SK-N-SH (cell line): ENCODE measurements around the gene C1GALT1C1L. TPM values are rescaled to one million over a fixed set of nuclear protein-coding genes. Genes with fewer than 3 reads are reported as not detected.
A peak's percentile ranks its signal among the peaks of the same experiment; 100 is the strongest.

Experiments used
- CTCF ChIA-PET: fragments of 300-600, 350-600 bp; formaldehyde crosslinking; extraction: SDS; loops from one replicate; lab custom pipeline; 2021; lab: Yijun Ruan, JAX
- POLR2A ChIA-PET: fragments of 350-600 bp; sonication (Branson Sonifier 250); formaldehyde crosslinking; extraction: SDS; loops from one replicate; lab custom pipeline; 2020; ENCODE audit warnings: antibody characterized with exemption, inconsistent platforms; lab: Yijun Ruan, JAX
- DNase-seq: peaks from one replicate; pipeline ENCODE4 v3.0.0; 2012
- H2AFZ ChIP-seq: fragments of 200-600 bp; sonication (generic); 2 replicates; pipeline ENCODE4 v1.8.1; 2016; ENCODE audit warnings: antibody characterized with exemption, mild to moderate bottlenecking, low read depth
- H3F3A ChIP-seq: fragments of 200-600 bp; sonication (generic); replicated peaks from 2 replicates; pipeline ENCODE3; 2016; ENCODE audit warnings: antibody characterized with exemption, mild to moderate bottlenecking; ENCODE audit not compliant: insufficient read depth
- H3K27ac ChIP-seq, 2 experiments: fragments of 200-500 bp in 1 of 2; fragments of 200-600 bp in 1 of 2; sonication (Bioruptor generic) in 1 of 2; sonication (generic), shearing (Covaris generic) in 1 of 2; 2 replicates each; pipeline versions ENCODE4 v1.5.1 to v1.6.1; 2014 to 2016; ENCODE audit warnings: low read depth in 2 of 2, inconsistent platforms in 1 of 2, low read length in 1 of 2, mild to moderate bottlenecking in 1 of 2, mixed read lengths in 1 of 2
- H3K27me3 ChIP-seq: fragments of 200-600 bp; sonication (generic), shearing (Covaris generic); 2 replicates; pipeline ENCODE4 v1.6.1; 2016; ENCODE audit warnings: mixed run types; ENCODE audit not compliant: insufficient read depth
- H3K36me3 ChIP-seq, 2 experiments: fragments of 200-500 bp in 1 of 2; fragments of 200-600 bp in 1 of 2; sonication (Bioruptor generic) in 1 of 2; sonication (generic) in 1 of 2; replicated peaks in 1 of 2; 2 replicates each; pipeline versions ENCODE3 to v1.5.1; 2014 to 2016; ENCODE audit warnings: low read length in 1 of 2, mild to moderate bottlenecking in 1 of 2; ENCODE audit not compliant: insufficient read depth in 2 of 2, control insufficient read depth in 1 of 2
- H3K4me1 ChIP-seq, 2 experiments: fragments of 200-500 bp in 1 of 2; fragments of 200-600 bp in 1 of 2; sonication (Bioruptor generic) in 1 of 2; sonication (generic), shearing (Covaris generic) in 1 of 2; 2 replicates each; pipeline versions ENCODE4 v1.5.1 to v1.6.1; 2014 to 2016; ENCODE audit warnings: low read depth in 1 of 2, low read length in 1 of 2, mixed run types in 1 of 2; ENCODE audit not compliant: insufficient read depth in 2 of 2, control insufficient read depth in 1 of 2
- H3K4me2 ChIP-seq: fragments of 200-600 bp; sonication (generic), shearing (Covaris generic); 2 replicates; pipeline ENCODE4 v1.6.1; 2017; ENCODE audit warnings: mixed run types
- H3K4me3 ChIP-seq, 2 experiments: fragments of 200-500 bp in 1 of 2; fragments of 200-600 bp in 1 of 2; sonication (Bioruptor generic) in 1 of 2; sonication (generic), shearing (Covaris generic) in 1 of 2; 2 replicates each; pipeline versions ENCODE4 v1.5.1 to v1.8.1; 2014 to 2016; ENCODE audit warnings: low read depth in 2 of 2, inconsistent platforms in 1 of 2, low read length in 1 of 2, mild to moderate bottlenecking in 1 of 2, mixed read lengths in 1 of 2, moderate library complexity in 1 of 2
- H3K79me2 ChIP-seq: fragments of 200-600 bp; sonication (generic); 2 replicates; pipeline ENCODE4 v1.8.1; 2017; ENCODE audit warnings: mild to moderate bottlenecking; ENCODE audit not compliant: insufficient read depth
- H3K9ac ChIP-seq: fragments of 200-600 bp; sonication (generic); 2 replicates; pipeline ENCODE4 v1.6.1; 2017; ENCODE audit warnings: mixed run types
- H3K9me2 ChIP-seq: fragments of 200-600 bp; sonication (generic); 2 replicates; pipeline ENCODE4 v1.6.1; 2017; ENCODE audit warnings: mixed run types
- H3K9me3 ChIP-seq: fragments of 200-600 bp; sonication (generic); 2 replicates; pipeline ENCODE4 v1.6.1; 2017; ENCODE audit warnings: mixed run types, mild to moderate bottlenecking, moderate library complexity
- H4K20me1 ChIP-seq: fragments of 200-600 bp; sonication (generic); 2 replicates; pipeline ENCODE4 v1.6.1; 2017; ENCODE audit warnings: mild to moderate bottlenecking, mixed run types; ENCODE audit not compliant: insufficient read depth
- CHD2 ChIP-seq: fragments of 150-350 bp; IDR thresholded peaks from 2 replicates; pipeline ENCODE4 v1.6.1; 2018; ENCODE audit warnings: low read length; ENCODE audit not compliant: partially characterized antibody
- ELF1 ChIP-seq: IDR thresholded peaks from 2 replicates; pipeline ENCODE4 v1.4.0; 2012
- EP300 ChIP-seq, 2 experiments: IDR thresholded peaks; 2 replicates each; pipeline versions ENCODE4 v1.4.0 to v1.6.1; 2012; ENCODE audit warnings: borderline replicate concordance in 1 of 2, low read depth in 1 of 2, low read length in 1 of 2
- FOSL2 ChIP-seq: IDR thresholded peaks from 2 replicates; pipeline ENCODE4 v1.4.0; 2012; ENCODE audit warnings: low read depth, mild to moderate bottlenecking, moderate library complexity, borderline replicate concordance
- FOXJ3 ChIP-seq: sonication (generic); formaldehyde crosslinking; IDR thresholded peaks from 2 replicates; pipeline ENCODE4 v1.5.1; 2020; ENCODE audit warnings: mild to moderate bottlenecking, missing genetic modification reagents
- GABPA ChIP-seq: IDR thresholded peaks from 2 replicates; pipeline ENCODE4 v1.4.0; 2012; ENCODE audit warnings: low read depth, mild to moderate bottlenecking
- MXI1 ChIP-seq: IDR thresholded peaks from 2 replicates; pipeline ENCODE4 v1.6.1; 2012; ENCODE audit warnings: mild to moderate bottlenecking, low read depth, low read length, improper control_type of control experiment
- RAD21 ChIP-seq: IDR thresholded peaks from 2 replicates; pipeline ENCODE4 v1.6.1; 2012; ENCODE audit warnings: mild to moderate bottlenecking, low read length
- RFX5 ChIP-seq: IDR thresholded peaks from 2 replicates; pipeline ENCODE4 v1.6.1; 2012; ENCODE audit warnings: mild to moderate bottlenecking, improper control_type of control experiment, low read length
- RXRA ChIP-seq: IDR thresholded peaks from 2 replicates; pipeline ENCODE4 v1.4.0; 2012; ENCODE audit warnings: low read depth, mild to moderate bottlenecking, borderline replicate concordance
- SIN3A ChIP-seq: IDR thresholded peaks from 2 replicates; pipeline ENCODE4 v1.6.1; 2012; ENCODE audit warnings: low read depth, mild to moderate bottlenecking, low read length, moderate library complexity, borderline replicate concordance
- TEAD4 ChIP-seq: IDR thresholded peaks from 2 replicates; pipeline ENCODE4 v1.4.0; 2012; ENCODE audit warnings: mild to moderate bottlenecking, borderline replicate concordance; ENCODE audit not compliant: insufficient read depth
- WGBS: methylation state at CpG from one replicate; pipeline ENCODE4 v1.1.6; 2017; ENCODE audit warnings: low lambda C conversion rate; 5-methylcytosine and 5-hydroxymethylcytosine counted together
- polyA plus RNA-seq, 3 experiments: library from polyadenylated mRNA; depleted of rRNA; stranded (reverse); fragments of >200 nt; gene quantifications; 2 replicates each; pipeline ENCODE4 v1.2.3, GENCODE V29; 2012
- TF ChIP-seq, protein P1 (sequence below): IDR thresholded peaks from 2 replicates; pipeline ENCODE4 v1.4.0; 2012; ENCODE audit warnings: low read depth, borderline replicate concordance
- TF ChIP-seq, protein P2 (sequence below): IDR thresholded peaks from 2 replicates; pipeline ENCODE4; 2012
- TF ChIP-seq, protein P3 (sequence below): fragments of 200-600 bp; sonication (generic); IDR thresholded peaks from 2 replicates; pipeline ENCODE4 v1.6.1; 2017; ENCODE audit warnings: antibody characterized with exemption, mild to moderate bottlenecking, moderate library complexity
- TF ChIP-seq, protein P4 (sequence below): fragments of 150-350 bp; IDR thresholded peaks from 2 replicates; pipeline ENCODE4 v1.6.1; 2017; ENCODE audit warnings: antibody characterized with exemption, low read length, low read depth, borderline replicate concordance
- TF ChIP-seq, protein P5 (sequence below): IDR thresholded peaks from 2 replicates; pipeline ENCODE4 v1.4.0; 2012; ENCODE audit warnings: low read depth, borderline replicate concordance
- TF ChIP-seq, protein P6 (sequence below): IDR thresholded peaks from 2 replicates; pipeline ENCODE4 v1.4.0; 2012; ENCODE audit warnings: low read depth
- TF ChIP-seq, protein P7 (sequence below): fragments of 150-350 bp; IDR thresholded peaks from 2 replicates; pipeline ENCODE4 v1.6.1; 2016; ENCODE audit warnings: mild to moderate bottlenecking, low read depth, low read length

Gene C1GALT1C1L
- polyA plus RNA-seq (2012; rRNA removed) = 2.6 and 3.1 TPM in 2 replicates
- 4.1 and 4.5 TPM in 2 replicates for polyA plus RNA-seq (2012; cell fraction: cytosol; rRNA removed)
- polyA plus RNA-seq (2012; cell fraction: nucleus; rRNA removed) = 0.45 and 1.5 TPM in 2 replicates

DNA sequence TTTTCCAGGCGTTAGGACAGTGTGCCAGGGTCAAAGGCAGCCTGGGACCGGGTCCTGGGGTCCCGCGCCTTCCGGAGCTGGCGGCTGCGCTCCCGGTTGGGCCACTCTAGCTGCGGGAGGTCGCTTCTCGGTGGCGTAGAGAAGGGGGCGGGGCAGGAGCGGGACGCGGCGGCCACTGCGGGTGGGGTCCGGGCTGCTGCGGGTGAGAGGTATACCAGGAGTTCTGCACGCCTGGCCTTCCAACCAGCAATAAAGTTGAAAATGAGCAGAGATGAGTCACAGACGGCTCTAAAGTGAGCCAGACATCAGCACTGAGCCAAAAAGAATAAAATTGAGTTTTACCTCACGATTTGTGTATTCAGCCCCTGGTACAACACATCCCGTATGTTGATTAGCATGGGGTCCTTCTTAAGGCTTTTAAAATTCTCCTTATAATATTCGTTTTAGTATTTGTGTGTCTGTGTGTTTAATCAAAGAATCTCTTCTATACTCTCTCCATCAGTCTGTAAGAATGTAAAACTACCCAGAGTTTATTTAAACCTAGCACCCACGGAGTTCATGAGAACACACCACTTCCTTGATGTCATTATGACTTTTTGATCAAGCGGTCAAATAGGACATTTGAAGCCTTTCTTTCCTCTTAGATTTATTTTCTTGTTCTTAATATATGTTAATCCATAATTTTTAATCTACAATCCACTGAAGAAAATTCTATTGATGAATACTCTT lies at the start of gene C1GALT1C1L:
C1GALT1C1L (minus strand) TSS at position 108 of the 729 bp plus-strand sequence; CDS start at position 1, 107 bp downstream.
- peak; percentile 93 for DNase-seq
- H3K9me2 ChIP-seq = no peaks in the 10 kb centered on the region
- no peaks in the 10 kb centered on the region for H4K20me1 ChIP-seq
- POLR2A ChIA-PET = interaction anchor here (1.3 kb wide), 2 partner anchors 9 to 81 kb away, joined by 3 read pairs; partner anchors contain the start of gene THADA
- H3K4me2 ChIP-seq = peak within 1 kb of the TSS; percentile 70
- peak within 1 kb of the TSS in 1 of 2 experiments; percentile 20; a peak in 3 of 4 replicates for H3K27ac ChIP-seq
- no peaks in the 10 kb centered on the region for H3K27me3 ChIP-seq
- H3K9ac ChIP-seq = peak within 1 kb of the TSS; percentile 45
- CTCF ChIA-PET = interaction anchor here (1.1 kb wide), 1 partner anchor 99 kb away, joined by 3 read pairs; no protein-coding TSS in a partner anchor
- no peaks in the 10 kb centered on the region for H3K36me3 ChIP-seq
- peaks cover 8% of the 10 kb centered on the region for H3F3A ChIP-seq
- no peaks in the 10 kb centered on the region; a peak in 2 of 4 replicates for H3K4me1 ChIP-seq
- 17% methylated on average over 27 of the region's 27 CpGs for WGBS
- H3K4me3 ChIP-seq = peak within 1 kb of the TSS; percentile 57
- H3K9me3 ChIP-seq = no peaks in the 10 kb centered on the region
- peak within 1 kb of the TSS; percentile 91 for H2AFZ ChIP-seq
- no peaks in the 10 kb centered on the region for H3K79me2 ChIP-seq
- TF ChIP-seq, protein P1, sequence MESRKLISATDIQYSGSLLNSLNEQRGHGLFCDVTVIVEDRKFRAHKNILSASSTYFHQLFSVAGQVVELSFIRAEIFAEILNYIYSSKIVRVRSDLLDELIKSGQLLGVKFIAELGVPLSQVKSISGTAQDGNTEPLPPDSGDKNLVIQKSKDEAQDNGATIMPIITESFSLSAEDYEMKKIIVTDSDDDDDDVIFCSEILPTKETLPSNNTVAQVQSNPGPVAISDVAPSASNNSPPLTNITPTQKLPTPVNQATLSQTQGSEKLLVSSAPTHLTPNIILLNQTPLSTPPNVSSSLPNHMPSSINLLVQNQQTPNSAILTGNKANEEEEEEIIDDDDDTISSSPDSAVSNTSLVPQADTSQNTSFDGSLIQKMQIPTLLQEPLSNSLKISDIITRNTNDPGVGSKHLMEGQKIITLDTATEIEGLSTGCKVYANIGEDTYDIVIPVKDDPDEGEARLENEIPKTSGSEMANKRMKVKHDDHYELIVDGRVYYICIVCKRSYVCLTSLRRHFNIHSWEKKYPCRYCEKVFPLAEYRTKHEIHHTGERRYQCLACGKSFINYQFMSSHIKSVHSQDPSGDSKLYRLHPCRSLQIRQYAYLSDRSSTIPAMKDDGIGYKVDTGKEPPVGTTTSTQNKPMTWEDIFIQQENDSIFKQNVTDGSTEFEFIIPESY = no peak
- TF ChIP-seq RFX5 (no peak), FOSL2 (peak; percentile 71), RXRA (no peak), MXI1 (no peak), RAD21 (no peak), TEAD4 (no peak), ELF1 (0 out of 2 replicates have a peak, but pooled peaks have one; percentile 29), FOXJ3 (no peak), SIN3A (0 out of 2 replicates have a peak, but pooled peaks have one; percentile 63), GABPA (peak; percentile 50; the same call in 1 of the 2 replicates), EP300 (IDR thresholded peaks at IDR 0.05; ENCODE audit: borderline replicate concordance in 1 of 2, low read depth in 1 of 2, low read length in 1 of 2) (no peak), CHD2 (peak; percentile 26)
- TF ChIP-seq, protein P2, sequence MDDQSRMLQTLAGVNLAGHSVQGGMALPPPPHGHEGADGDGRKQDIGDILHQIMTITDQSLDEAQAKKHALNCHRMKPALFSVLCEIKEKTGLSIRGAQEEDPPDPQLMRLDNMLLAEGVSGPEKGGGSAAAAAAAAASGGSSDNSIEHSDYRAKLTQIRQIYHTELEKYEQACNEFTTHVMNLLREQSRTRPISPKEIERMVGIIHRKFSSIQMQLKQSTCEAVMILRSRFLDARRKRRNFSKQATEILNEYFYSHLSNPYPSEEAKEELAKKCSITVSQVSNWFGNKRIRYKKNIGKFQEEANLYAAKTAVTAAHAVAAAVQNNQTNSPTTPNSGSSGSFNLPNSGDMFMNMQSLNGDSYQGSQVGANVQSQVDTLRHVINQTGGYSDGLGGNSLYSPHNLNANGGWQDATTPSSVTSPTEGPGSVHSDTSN = no peak
- TF ChIP-seq, protein P3, sequence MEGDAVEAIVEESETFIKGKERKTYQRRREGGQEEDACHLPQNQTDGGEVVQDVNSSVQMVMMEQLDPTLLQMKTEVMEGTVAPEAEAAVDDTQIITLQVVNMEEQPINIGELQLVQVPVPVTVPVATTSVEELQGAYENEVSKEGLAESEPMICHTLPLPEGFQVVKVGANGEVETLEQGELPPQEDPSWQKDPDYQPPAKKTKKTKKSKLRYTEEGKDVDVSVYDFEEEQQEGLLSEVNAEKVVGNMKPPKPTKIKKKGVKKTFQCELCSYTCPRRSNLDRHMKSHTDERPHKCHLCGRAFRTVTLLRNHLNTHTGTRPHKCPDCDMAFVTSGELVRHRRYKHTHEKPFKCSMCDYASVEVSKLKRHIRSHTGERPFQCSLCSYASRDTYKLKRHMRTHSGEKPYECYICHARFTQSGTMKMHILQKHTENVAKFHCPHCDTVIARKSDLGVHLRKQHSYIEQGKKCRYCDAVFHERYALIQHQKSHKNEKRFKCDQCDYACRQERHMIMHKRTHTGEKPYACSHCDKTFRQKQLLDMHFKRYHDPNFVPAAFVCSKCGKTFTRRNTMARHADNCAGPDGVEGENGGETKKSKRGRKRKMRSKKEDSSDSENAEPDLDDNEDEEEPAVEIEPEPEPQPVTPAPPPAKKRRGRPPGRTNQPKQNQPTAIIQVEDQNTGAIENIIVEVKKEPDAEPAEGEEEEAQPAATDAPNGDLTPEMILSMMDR = no peak
- TF ChIP-seq, protein P4, sequence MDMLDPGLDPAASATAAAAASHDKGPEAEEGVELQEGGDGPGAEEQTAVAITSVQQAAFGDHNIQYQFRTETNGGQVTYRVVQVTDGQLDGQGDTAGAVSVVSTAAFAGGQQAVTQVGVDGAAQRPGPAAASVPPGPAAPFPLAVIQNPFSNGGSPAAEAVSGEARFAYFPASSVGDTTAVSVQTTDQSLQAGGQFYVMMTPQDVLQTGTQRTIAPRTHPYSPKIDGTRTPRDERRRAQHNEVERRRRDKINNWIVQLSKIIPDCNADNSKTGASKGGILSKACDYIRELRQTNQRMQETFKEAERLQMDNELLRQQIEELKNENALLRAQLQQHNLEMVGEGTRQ = no peak
- TF ChIP-seq, protein P5, sequence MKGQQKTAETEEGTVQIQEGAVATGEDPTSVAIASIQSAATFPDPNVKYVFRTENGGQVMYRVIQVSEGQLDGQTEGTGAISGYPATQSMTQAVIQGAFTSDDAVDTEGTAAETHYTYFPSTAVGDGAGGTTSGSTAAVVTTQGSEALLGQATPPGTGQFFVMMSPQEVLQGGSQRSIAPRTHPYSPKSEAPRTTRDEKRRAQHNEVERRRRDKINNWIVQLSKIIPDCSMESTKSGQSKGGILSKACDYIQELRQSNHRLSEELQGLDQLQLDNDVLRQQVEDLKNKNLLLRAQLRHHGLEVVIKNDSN = no peak
- TF ChIP-seq, protein P6, sequence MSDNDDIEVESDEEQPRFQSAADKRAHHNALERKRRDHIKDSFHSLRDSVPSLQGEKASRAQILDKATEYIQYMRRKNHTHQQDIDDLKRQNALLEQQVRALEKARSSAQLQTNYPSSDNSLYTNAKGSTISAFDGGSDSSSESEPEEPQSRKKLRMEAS = no peak
- TF ChIP-seq, protein P7, sequence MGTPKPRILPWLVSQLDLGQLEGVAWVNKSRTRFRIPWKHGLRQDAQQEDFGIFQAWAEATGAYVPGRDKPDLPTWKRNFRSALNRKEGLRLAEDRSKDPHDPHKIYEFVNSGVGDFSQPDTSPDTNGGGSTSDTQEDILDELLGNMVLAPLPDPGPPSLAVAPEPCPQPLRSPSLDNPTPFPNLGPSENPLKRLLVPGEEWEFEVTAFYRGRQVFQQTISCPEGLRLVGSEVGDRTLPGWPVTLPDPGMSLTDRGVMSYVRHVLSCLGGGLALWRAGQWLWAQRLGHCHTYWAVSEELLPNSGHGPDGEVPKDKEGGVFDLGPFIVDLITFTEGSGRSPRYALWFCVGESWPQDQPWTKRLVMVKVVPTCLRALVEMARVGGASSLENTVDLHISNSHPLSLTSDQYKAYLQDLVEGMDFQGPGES = no peak
